Measurements from ENCODE around the gene LCA5.
"Not testable (repeated sequence)": the region's sequence is repeated elsewhere in the genome, so short reads cannot be mapped to it uniquely, and the experiment has no call there.

The LCA5 gene

GRCh38 chr6:79453558-79454042 lies 83.6 kb downstream of the LCA5 start:
- H4K20me1 ChIP-seq (ENCODE audit: insufficient read depth, low read length), result no peaks in the 10 kb centered on the region
- H3K9me3 ChIP-seq (ENCODE audit: insufficient read depth, low read length), result no peaks in the 10 kb centered on the region
- H3K79me2 ChIP-seq (ENCODE audit: low read length), result no peaks in the 10 kb centered on the region
- H2AFZ ChIP-seq (ENCODE audit: low read depth, low read length), result no peak overlapping the region
- H3K27ac ChIP-seq (ENCODE audit: low read length), result no peak overlapping the region
- no peak overlapping the region for H3K4me3 ChIP-seq (ENCODE audit: low read length)
- TF ChIP-seq CTCF (IDR thresholded peaks at IDR 0.05; ENCODE audit: low read depth, low read length) (no peak), EZH2phosphoT487 (IDR thresholded peaks at IDR 0.05; ENCODE audit: low read depth) (no peak)
- no peak overlapping the region for H3K9ac ChIP-seq (ENCODE audit: low read length)
- H3K4me1 ChIP-seq (ENCODE audit: low read length), result no peaks in the 10 kb centered on the region
- no peak overlapping the region for H3K4me2 ChIP-seq (ENCODE audit: low read length)
- no peaks in the 10 kb centered on the region for H3K36me3 ChIP-seq (replicated peaks; ENCODE audit: low read depth, low read length)
- no peaks in the 10 kb centered on the region for H3K27me3 ChIP-seq (ENCODE audit: low read depth, low read length)

GRCh38 chr6:79450984-79451383 lies 86.2 kb downstream of the LCA5 start:
- no peaks in the 10 kb centered on the region for H3K4me1 ChIP-seq (ENCODE audit: low read length)
- H3K27ac ChIP-seq (ENCODE audit: low read length), result no peak overlapping the region
- H2AFZ ChIP-seq (ENCODE audit: low read depth, low read length), result no peak overlapping the region
- H3K9me3 ChIP-seq (ENCODE audit: insufficient read depth, low read length), result no peaks in the 10 kb centered on the region
- no peaks in the 10 kb centered on the region for H3K27me3 ChIP-seq (ENCODE audit: low read depth, low read length)
- H4K20me1 ChIP-seq (ENCODE audit: insufficient read depth, low read length), result no peaks in the 10 kb centered on the region
- H3K9ac ChIP-seq (ENCODE audit: low read length), result no peak overlapping the region
- TF ChIP-seq EZH2phosphoT487 (IDR thresholded peaks at IDR 0.05; ENCODE audit: low read depth) (no peak), CTCF (IDR thresholded peaks at IDR 0.05; ENCODE audit: low read depth, low read length) (no peak)
- H3K4me3 ChIP-seq (ENCODE audit: low read length), result no peak overlapping the region
- no peaks in the 10 kb centered on the region for H3K36me3 ChIP-seq (replicated peaks; ENCODE audit: low read depth, low read length)
- no peaks in the 10 kb centered on the region for H3K79me2 ChIP-seq (ENCODE audit: low read length)
- H3K4me2 ChIP-seq (ENCODE audit: low read length), result no peak overlapping the region

GRCh38 chr6:79446006-79446405 lies 91.2 kb downstream of the LCA5 start:
- no peak overlapping the region for H3K4me3 ChIP-seq (ENCODE audit: low read length)
- H3K27ac ChIP-seq (ENCODE audit: low read length), result no peak overlapping the region
- H3K9me3 ChIP-seq (ENCODE audit: insufficient read depth, low read length), result no peaks in the 10 kb centered on the region
- peaks cover 2% of the 10 kb centered on the region for H3K4me1 ChIP-seq (ENCODE audit: low read length)
- no peaks in the 10 kb centered on the region for H3K79me2 ChIP-seq (ENCODE audit: low read length)
- no peak for TF ChIP-seq EZH2phosphoT487 (IDR thresholded peaks at IDR 0.05; ENCODE audit: low read depth)
- TF ChIP-seq CTCF (IDR thresholded peaks at IDR 0.05; ENCODE audit: low read depth, low read length), result no peak
- H4K20me1 ChIP-seq (ENCODE audit: insufficient read depth, low read length), result no peaks in the 10 kb centered on the region
- no peak overlapping the region for H3K4me2 ChIP-seq (ENCODE audit: low read length)
- no peaks in the 10 kb centered on the region for H3K27me3 ChIP-seq (ENCODE audit: low read depth, low read length)
- H3K36me3 ChIP-seq (replicated peaks; ENCODE audit: low read depth, low read length), result peaks cover 5% of the 10 kb centered on the region
- H2AFZ ChIP-seq (ENCODE audit: low read depth, low read length), result no peak overlapping the region
- no peak overlapping the region for H3K9ac ChIP-seq (ENCODE audit: low read length)

- not testable (repeated sequence) for H3K27me3 ChIP-seq (ENCODE audit: low read depth, low read length); H3K36me3 ChIP-seq (replicated peaks; ENCODE audit: low read depth, low read length); H4K20me1 ChIP-seq (ENCODE audit: insufficient read depth, low read length); H3K79me2 ChIP-seq (ENCODE audit: low read length); H3K9me3 ChIP-seq (ENCODE audit: insufficient read depth, low read length); H3K4me2 ChIP-seq (ENCODE audit: low read length); H3K4me3 ChIP-seq (ENCODE audit: low read length); H3K9ac ChIP-seq (ENCODE audit: low read length); H3K27ac ChIP-seq (ENCODE audit: low read length); H2AFZ ChIP-seq (ENCODE audit: low read depth, low read length)
- peaks cover 15% of the 10 kb centered on the region for H3K4me1 ChIP-seq (ENCODE audit: low read length)
These were observed 93.4 kb downstream of the LCA5 start for GRCh38 chr6:79443876-79444275.

GRCh38 chr6:79441192-79441591 lies 96.0 kb downstream of the LCA5 start:
- peak overlapping the region; percentile 65 for H3K27ac ChIP-seq (ENCODE audit: low read length)
- H3K9me3 ChIP-seq (ENCODE audit: insufficient read depth, low read length), result no peaks in the 10 kb centered on the region
- no peak overlapping the region for H2AFZ ChIP-seq (ENCODE audit: low read depth, low read length)
- peaks cover 15% of the 10 kb centered on the region for H3K4me1 ChIP-seq (ENCODE audit: low read length)
- TF ChIP-seq EZH2phosphoT487 (IDR thresholded peaks at IDR 0.05; ENCODE audit: low read depth) (no peak), CTCF (IDR thresholded peaks at IDR 0.05; ENCODE audit: low read depth, low read length) (no peak)
- no peaks in the 10 kb centered on the region for H4K20me1 ChIP-seq (ENCODE audit: insufficient read depth, low read length)
- no peaks in the 10 kb centered on the region for H3K79me2 ChIP-seq (ENCODE audit: low read length)
- peak overlapping the region; percentile 8; the same call in 1 of the 2 replicates for H3K4me2 ChIP-seq (ENCODE audit: low read length)
- no peak overlapping the region for H3K4me3 ChIP-seq (ENCODE audit: low read length)
- H3K36me3 ChIP-seq (replicated peaks; ENCODE audit: low read depth, low read length), result peaks cover 5% of the 10 kb centered on the region
- no peak overlapping the region for H3K9ac ChIP-seq (ENCODE audit: low read length)
- no peaks in the 10 kb centered on the region for H3K27me3 ChIP-seq (ENCODE audit: low read depth, low read length)
